ENCODE results near the gene CLPTM1L.
"Not testable (repeated sequence)": the region's sequence is repeated elsewhere in the genome, so short reads cannot be mapped to it uniquely, and the experiment has no call there.

CLPTM1L gene

GRCh38 chr5:1278656-1279442, 66.0 kb downstream of the CLPTM1L start:
- in situ Hi-C loops (cut with MboI; ENCODE audit: low sequenced_read_pairs): no loop called here

- in situ Hi-C loops (cut with MboI; ENCODE audit: low sequenced_read_pairs): no loop called here
Measured at GRCh38 chr5:1278216-1278615, 66.7 kb downstream of the CLPTM1L start.

GRCh38 chr5:1277781-1278180, 67.1 kb downstream of the CLPTM1L start:
- in situ Hi-C loops (cut with MboI; ENCODE audit: low sequenced_read_pairs): no loop called here

GRCh38 chr5:1277331-1277730, 67.6 kb downstream of the CLPTM1L start:
- in situ Hi-C loops (cut with MboI; ENCODE audit: low sequenced_read_pairs): no loop called here

GRCh38 chr5:1276930-1277329, 68.0 kb downstream of the CLPTM1L start:
- in situ Hi-C loops (cut with MboI; ENCODE audit: low sequenced_read_pairs): no loop called here

- in situ Hi-C loops (cut with MboI; ENCODE audit: low sequenced_read_pairs): not testable (repeated sequence)
Measured at GRCh38 chr5:1275397-1276391, 69.2 kb downstream of the CLPTM1L start.

GRCh38 chr5:1274471-1274870, 70.4 kb downstream of the CLPTM1L start:
- in situ Hi-C loops (cut with MboI; ENCODE audit: low sequenced_read_pairs): no loop called here

- in situ Hi-C loops (cut with MboI; ENCODE audit: low sequenced_read_pairs): no loop called here
Measured at GRCh38 chr5:1273745-1274144, 71.2 kb downstream of the CLPTM1L start.

- in situ Hi-C loops (cut with MboI; ENCODE audit: low sequenced_read_pairs): no loop called here
Measured at GRCh38 chr5:1272201-1272600, 72.7 kb downstream of the CLPTM1L start.

GRCh38 chr5:1270933-1271914, 73.7 kb downstream of the CLPTM1L start:
- in situ Hi-C loops (cut with MboI; ENCODE audit: low sequenced_read_pairs): no loop called here

- in situ Hi-C loops (cut with MboI; ENCODE audit: low sequenced_read_pairs): no loop called here
Measured at GRCh38 chr5:1270426-1270825, 74.5 kb downstream of the CLPTM1L start.

- in situ Hi-C loops (cut with MboI; ENCODE audit: low sequenced_read_pairs): no loop called here
Measured at GRCh38 chr5:1268666-1269065, 76.2 kb downstream of the CLPTM1L start.

- in situ Hi-C loops (cut with MboI; ENCODE audit: low sequenced_read_pairs): no loop called here
Measured at GRCh38 chr5:1268056-1268455, 76.8 kb downstream of the CLPTM1L start.
